MM.1S (cell line): ENCODE measurements around the gene INTS15.

ENCODE experiments used
- DNase-seq: peaks from one replicate; pipeline ENCODE4 v3.0.0-alpha.2; 2015
- H2AFZ ChIP-seq: fragments of 300-600 bp; sonication (generic); 2 replicates; pipeline ENCODE4 v1.6.0; 2016; ENCODE audit warnings: antibody characterized with exemption, low read length
- H3F3A ChIP-seq: fragments of 300-600 bp; sonication (generic); 2 replicates; pipeline ENCODE4 v1.6.1; 2016; ENCODE audit warnings: mild to moderate bottlenecking, antibody characterized with exemption, low read length, moderate library complexity, mixed read lengths; ENCODE audit not compliant: insufficient read depth
- H3K27ac ChIP-seq: fragments of 300-600 bp; sonication (generic); 2 replicates; pipeline ENCODE4 v1.5.1; 2016; ENCODE audit warnings: mild to moderate bottlenecking, low read length
- H3K27me3 ChIP-seq: fragments of 300-600 bp; sonication (generic); replicated peaks from 2 replicates; pipeline ENCODE4 v1.6.0; 2016; ENCODE audit warnings: low read length; ENCODE audit not compliant: insufficient read depth
- H3K36me3 ChIP-seq: fragments of 300-600 bp; sonication (generic); replicated peaks from 2 replicates; pipeline ENCODE4 v1.6.1; 2016; ENCODE audit warnings: mild to moderate bottlenecking, low read length, mixed read lengths; ENCODE audit not compliant: insufficient read depth
- H3K4me1 ChIP-seq: fragments of 300-600 bp; sonication (generic); 2 replicates; pipeline ENCODE4 v1.6.1; 2016; ENCODE audit warnings: low read length, mixed read lengths
- H3K4me2 ChIP-seq: fragments of 300-600 bp; sonication (generic); 2 replicates; pipeline ENCODE4 v1.6.0; 2016; ENCODE audit warnings: low read depth, low read length
- H3K4me3 ChIP-seq: fragments of 300-600 bp; sonication (generic); 2 replicates; pipeline ENCODE4 v1.5.1; 2016; ENCODE audit warnings: low read length, mixed read lengths
- H3K79me2 ChIP-seq: fragments of 300-600 bp; sonication (generic); 2 replicates; pipeline ENCODE4 v1.6.1; 2016; ENCODE audit warnings: mixed run types, low read length, mixed read lengths
- H3K9ac ChIP-seq: fragments of 300-600 bp; sonication (generic); 2 replicates; pipeline ENCODE4 v1.6.1; 2016; ENCODE audit warnings: low read length, mixed read lengths
- H3K9me2 ChIP-seq: fragments of 300-600 bp; sonication (generic); replicated peaks from 2 replicates; pipeline ENCODE4 v1.6.1; 2016; ENCODE audit warnings: mild to moderate bottlenecking, low read length, mixed read lengths; ENCODE audit not compliant: insufficient read depth
- H3K9me3 ChIP-seq: fragments of 300-600 bp; sonication (generic); replicated peaks from 2 replicates; pipeline ENCODE4 v1.6.1; 2016; ENCODE audit warnings: mild to moderate bottlenecking, low read length, mixed read lengths; ENCODE audit not compliant: insufficient read depth
- H4K20me1 ChIP-seq: fragments of 300-600 bp; sonication (generic); 2 replicates; pipeline ENCODE4 v1.6.1; 2016; ENCODE audit warnings: mild to moderate bottlenecking, low read length, moderate library complexity, mixed read lengths; ENCODE audit not compliant: insufficient read depth
- CTCF ChIP-seq: fragments of 300-600 bp; sonication (generic); IDR thresholded peaks from 2 replicates; pipeline ENCODE4 v1.5.1; 2016; ENCODE audit warnings: antibody characterized with exemption, low read length, mixed read lengths
- EZH2 ChIP-seq: fragments of 300-600 bp; sonication (generic); optimal IDR thresholded peaks from 2 replicates; pipeline ENCODE3; 2017; ENCODE audit warnings: low read depth, mild to moderate bottlenecking, antibody characterized with exemption, low read length, mixed read lengths
- EZH2phosphoT487 ChIP-seq: fragments of 300-600 bp; sonication (generic); IDR thresholded peaks from 2 replicates; pipeline ENCODE4 v1.6.1; 2018; ENCODE audit warnings: antibody characterized with exemption, low read length

Gene INTS15

GRCh38 chr7:6650521-6651011 is 60.7 kb downstream of the INTS15 start:
- DNase-seq: no peak
- no peaks in the 10 kb centered on the region for H4K20me1 ChIP-seq
- H3K9me3 ChIP-seq: no peaks in the 10 kb centered on the region; the same call in 1 of the 2 replicates
- H3K79me2 ChIP-seq: no peaks in the 10 kb centered on the region
- no peaks in the 10 kb centered on the region for H3K4me1 ChIP-seq
- no peak overlapping the region for H3K9ac ChIP-seq
- H3K36me3 ChIP-seq: no peaks in the 10 kb centered on the region; the same call in 1 of the 2 replicates
- no peak for TF ChIP-seq CTCF
- no peak overlapping the region for H3K27ac ChIP-seq
- no peak overlapping the region for H3K4me3 ChIP-seq
- no peak overlapping the region for H3K4me2 ChIP-seq
- no peaks in the 10 kb centered on the region for H3K27me3 ChIP-seq
- no peak overlapping the region for H2AFZ ChIP-seq
- no peaks in the 10 kb centered on the region for H3K9me2 ChIP-seq
- no peaks in the 10 kb centered on the region for H3F3A ChIP-seq

DNA sequence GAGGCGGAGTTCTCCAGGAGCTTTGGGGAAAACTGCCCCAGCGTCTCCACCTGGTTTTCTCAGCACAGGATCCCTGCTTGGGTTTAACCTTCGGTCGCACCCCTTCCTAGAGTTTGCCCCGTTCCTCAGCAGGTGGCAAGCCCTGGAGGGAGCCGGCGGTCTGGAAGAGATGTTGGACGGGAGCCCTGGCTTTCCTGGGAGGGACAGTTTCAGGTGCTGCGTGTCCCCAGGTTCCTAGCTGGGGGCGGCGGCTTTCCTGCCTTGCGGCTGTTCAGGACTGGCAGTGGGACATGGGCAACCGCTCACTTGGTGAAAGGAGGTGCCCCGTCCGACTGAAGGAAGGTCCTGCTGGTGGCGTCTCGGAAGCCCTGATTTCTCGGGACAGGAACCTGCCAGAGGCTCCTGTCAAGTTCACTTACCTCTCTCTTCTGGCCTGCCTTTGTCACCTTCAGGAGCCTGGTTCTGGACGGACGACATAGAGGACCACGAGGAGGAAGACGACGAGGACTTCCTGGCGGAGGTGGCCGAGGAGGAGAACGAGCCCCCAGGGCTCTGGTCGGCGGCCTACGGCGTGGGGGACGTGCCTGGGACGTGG is 62.1 kb downstream of the INTS15 start:
- TF ChIP-seq EZH2: no peak
- no peak for TF ChIP-seq CTCF
- no peak for TF ChIP-seq EZH2phosphoT487
- H3K4me1 ChIP-seq: no peaks in the 10 kb centered on the region
- no peak overlapping the region for H3K4me3 ChIP-seq
- H3K4me2 ChIP-seq: no peak overlapping the region
- no peaks in the 10 kb centered on the region; the same call in 1 of the 2 replicates for H3K36me3 ChIP-seq
- no peaks in the 10 kb centered on the region for H3K79me2 ChIP-seq
- H2AFZ ChIP-seq: no peak overlapping the region
- DNase-seq: no peak
- no peak overlapping the region for H3K27ac ChIP-seq
- no peak overlapping the region for H3K9ac ChIP-seq
- no peaks in the 10 kb centered on the region; the same call in 1 of the 2 replicates for H3K9me3 ChIP-seq
- H3K9me2 ChIP-seq: no peaks in the 10 kb centered on the region
- H3K27me3 ChIP-seq: no peaks in the 10 kb centered on the region
- no peaks in the 10 kb centered on the region for H4K20me1 ChIP-seq
- H3F3A ChIP-seq: no peaks in the 10 kb centered on the region

DNA sequence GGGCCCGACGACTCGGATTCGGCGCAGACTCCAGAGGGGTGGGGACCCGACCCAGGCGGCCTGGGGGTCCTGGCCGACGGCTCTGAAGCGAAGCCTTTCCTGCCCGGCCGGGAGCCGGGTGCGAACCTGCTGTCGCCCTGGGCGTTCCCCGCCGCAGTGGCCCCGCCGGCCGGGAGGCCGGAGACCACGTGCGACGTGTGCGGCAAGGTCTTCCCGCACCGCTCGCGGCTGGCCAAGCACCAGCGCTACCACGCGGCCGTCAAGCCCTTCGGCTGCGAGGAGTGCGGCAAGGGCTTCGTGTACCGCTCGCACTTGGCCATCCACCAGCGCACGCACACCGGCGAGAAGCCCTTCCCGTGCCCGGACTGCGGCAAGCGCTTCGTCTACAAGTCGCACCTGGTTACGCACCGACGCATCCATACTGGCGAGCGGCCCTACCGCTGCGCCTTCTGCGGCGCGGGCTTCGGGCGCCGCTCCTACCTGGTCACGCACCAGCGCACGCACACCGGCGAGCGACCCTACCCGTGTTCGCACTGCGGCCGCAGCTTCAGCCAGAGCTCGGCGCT is 62.7 kb downstream of the INTS15 start:
- Histone ChIP-seq H3K27ac (no peak overlapping the region), H3K36me3 (no peaks in the 10 kb centered on the region; the same call in 1 of the 2 replicates), H3K4me2 (no peak overlapping the region), H2AFZ (no peak overlapping the region), H3K4me1 (no peaks in the 10 kb centered on the region), H3K27me3 (no peaks in the 10 kb centered on the region), H3K9ac (no peak overlapping the region), H3F3A (no peaks in the 10 kb centered on the region), H3K4me3 (no peak overlapping the region), H3K9me3 (no peaks in the 10 kb centered on the region; the same call in 1 of the 2 replicates), H4K20me1 (no peaks in the 10 kb centered on the region), H3K79me2 (no peaks in the 10 kb centered on the region), H3K9me2 (no peaks in the 10 kb centered on the region)
- DNase-seq: no peak
- TF ChIP-seq EZH2phosphoT487: no peak
